Measurements from ENCODE around the gene JAK3.
"Not testable (repeated sequence)": the region's sequence is repeated elsewhere in the genome, so short reads cannot be mapped to it uniquely, and the experiment has no call there.

The JAK3 gene

GRCh38 chr19:17777840-17778239 lies 69.9 kb downstream of the JAK3 start:
- DNase-seq (ENCODE audit: low spot score) = not testable (repeated sequence)

GRCh38 chr19:17775991-17776803 lies 71.6 kb downstream of the JAK3 start:
- no peak for DNase-seq (ENCODE audit: low spot score)

- DNase-seq (ENCODE audit: low spot score) = peak; percentile 48
Measured at GRCh38 chr19:17775245-17775927, 72.4 kb downstream of the JAK3 start.
